ELR (cell line): ENCODE data around the gene TDP1.
"Not testable (repeated sequence)": the region's sequence is repeated elsewhere in the genome, so short reads cannot be mapped to it uniquely, and the experiment has no call there.

Source experiments
- DNase-seq: peaks from one replicate; pipeline ENCODE4 v3.0.0-alpha.2; 2015; ENCODE audit warnings: low read depth

The TDP1 gene

DNA sequence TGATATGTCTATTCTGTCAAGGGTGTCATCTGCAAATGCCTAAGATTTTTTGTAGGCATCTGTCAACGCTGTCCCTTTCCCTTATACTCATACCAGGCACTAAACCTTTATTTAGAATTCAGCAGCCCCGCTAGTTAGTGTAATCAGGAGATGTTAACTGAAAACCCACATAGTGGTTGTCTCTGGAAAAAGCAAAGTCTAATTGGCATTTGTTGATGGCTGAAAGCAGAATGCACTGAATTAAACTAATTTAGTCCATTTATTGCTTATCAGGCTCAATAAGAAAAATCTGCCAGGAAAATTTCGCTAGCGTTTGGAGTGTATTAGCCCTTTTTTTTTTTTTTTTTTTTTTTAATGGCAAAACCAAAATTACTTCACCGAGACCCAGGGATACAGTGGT lies 34.5 kb downstream of the TDP1 start:
- DNase-seq, result no peak

DNA sequence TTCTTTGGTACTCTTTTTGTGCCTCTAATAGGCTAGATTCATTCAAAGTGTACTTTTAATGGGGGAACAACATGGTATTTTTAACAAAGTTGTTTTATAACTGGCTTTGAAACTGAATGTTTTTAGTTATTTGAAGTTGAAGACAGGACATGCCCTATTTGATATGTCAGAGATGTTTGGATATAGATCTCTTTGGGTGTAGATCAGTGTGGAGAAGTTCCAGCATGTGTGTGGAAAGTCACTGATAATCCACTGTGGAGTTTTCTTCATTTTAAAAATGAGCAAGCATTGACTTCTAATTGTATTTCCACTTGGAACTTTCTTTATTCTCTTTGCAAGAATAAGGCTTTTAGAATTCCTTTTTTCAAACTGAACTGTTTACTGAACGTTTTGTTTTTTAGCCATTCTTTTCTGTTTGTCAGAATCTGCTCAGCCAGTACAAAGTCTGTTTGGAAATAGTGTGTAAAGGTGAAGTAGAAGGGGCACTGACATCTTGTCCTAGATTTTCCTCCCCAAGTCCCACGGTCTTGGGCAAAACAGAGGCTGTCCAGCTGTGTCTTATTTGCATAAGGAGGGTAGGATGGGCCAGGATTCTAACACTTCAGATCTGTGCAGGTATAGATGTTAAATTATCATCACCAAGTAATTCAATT lies 35.0 kb downstream of the TDP1 start:
- no peak for DNase-seq

DNA sequence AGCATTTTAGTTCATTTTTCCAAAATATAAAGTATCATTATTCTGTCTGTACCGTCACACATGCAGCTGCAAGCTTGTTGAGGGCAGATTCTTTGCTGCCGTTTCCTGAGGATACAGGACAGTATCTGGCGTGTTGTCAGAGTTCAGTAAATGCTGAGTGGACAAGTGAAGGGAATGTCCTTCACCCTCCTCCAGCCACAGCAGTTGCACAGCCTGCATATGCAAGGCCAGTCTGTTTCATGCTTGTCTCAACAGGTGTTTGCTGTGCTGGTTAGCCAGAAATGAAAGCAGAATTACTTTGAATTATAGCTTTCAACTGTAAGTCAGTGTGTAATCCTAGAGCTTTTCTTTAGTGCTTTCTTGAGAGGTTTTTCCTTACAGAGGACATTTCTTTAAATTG lies 36.5 kb downstream of the TDP1 start:
- DNase-seq, result no peak

DNA sequence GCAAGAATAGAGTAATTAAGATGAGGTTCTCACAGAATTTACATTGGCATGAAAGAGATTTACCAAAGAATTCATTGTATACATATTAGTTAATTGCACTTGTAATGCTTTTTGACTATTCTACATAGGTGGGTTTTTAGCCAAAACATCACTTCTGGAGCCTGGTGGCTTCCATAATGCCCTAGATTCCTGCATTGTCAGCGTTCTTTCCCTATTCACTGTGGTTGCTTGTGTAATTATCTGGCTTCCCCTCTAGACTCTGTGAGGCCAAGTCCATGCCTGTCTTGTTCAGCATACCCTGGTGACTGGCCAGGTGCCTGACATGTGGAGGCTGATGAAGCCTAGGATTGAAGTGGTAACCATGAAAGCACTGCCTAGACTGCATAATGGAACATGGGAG lies 41.2 kb downstream of the TDP1 start:
- no peak for DNase-seq

DNA sequence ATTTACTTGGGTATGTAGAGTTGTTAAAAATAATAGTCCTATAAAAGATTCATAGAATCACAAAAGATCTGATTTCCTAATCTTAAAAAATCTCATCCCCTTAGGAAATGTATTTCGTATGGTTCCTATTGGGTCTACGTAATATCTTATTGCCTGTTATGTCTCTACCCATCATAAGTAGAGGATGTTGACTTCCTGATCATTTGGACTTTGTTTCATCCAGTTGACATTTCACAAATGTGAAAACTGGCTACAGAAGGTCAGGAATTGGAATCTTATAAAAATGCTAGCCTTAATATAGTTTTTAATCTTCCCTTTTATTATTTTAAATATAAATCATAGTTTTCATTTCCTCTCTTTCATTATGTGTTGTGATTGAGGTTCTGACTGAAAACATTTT lies 45.2 kb downstream of the TDP1 start:
- DNase-seq, result no peak

DNA sequence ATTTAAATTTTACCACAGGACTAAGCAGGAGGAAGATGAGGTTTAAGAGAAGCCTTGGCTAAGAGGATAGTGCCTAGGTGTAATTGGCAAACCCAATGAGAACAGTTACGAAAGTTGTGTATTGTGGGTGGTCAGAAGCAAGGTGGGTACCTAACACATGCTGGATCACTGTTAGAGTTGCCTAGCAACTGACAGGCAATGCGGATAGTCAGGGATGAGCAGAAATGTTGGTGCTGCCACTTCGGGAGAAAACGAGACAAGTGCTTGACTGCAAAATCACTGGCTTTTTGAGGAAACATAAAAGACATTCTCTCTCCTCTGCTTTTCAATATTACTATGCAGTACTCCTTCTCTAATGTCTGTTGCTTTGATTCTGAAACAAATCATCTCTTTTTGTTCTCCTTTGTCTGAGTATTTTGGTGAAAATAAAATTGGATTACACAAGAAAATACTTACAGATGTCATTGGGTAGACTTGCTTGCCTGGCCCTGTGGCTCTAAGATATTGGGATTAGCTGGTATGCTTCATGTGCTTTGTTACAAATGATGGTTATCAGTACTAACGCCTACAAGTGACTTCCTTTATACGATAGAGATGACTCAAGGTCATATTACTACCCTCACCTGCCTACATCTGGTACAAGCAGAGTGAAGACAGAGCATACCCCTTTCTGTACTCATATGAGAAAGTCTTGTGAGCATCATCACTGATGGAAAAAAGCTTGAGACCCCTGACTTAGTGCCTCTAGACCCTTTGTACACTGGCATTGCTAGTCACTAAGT lies 48.0 kb downstream of the TDP1 start:
- no peak for DNase-seq

DNA sequence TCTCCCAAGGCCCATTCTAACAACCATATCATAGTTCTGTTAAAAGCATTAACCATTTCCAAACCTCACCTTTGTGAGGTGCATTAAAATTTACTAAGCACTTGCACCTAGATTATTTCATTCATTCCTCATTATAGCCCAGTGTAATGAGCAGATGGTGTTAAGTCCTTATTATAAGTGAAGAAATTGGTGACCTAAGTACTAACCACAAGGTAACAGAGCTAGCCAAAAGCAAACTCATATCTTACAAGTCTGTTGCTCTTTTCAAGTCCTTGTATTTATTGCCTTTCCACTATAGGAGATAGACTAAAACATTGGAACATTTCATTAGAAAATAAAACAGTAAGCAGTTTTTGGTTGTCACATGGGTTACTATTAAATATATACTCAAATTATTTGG lies 49.7 kb downstream of the TDP1 start:
- no peak for DNase-seq

DNA sequence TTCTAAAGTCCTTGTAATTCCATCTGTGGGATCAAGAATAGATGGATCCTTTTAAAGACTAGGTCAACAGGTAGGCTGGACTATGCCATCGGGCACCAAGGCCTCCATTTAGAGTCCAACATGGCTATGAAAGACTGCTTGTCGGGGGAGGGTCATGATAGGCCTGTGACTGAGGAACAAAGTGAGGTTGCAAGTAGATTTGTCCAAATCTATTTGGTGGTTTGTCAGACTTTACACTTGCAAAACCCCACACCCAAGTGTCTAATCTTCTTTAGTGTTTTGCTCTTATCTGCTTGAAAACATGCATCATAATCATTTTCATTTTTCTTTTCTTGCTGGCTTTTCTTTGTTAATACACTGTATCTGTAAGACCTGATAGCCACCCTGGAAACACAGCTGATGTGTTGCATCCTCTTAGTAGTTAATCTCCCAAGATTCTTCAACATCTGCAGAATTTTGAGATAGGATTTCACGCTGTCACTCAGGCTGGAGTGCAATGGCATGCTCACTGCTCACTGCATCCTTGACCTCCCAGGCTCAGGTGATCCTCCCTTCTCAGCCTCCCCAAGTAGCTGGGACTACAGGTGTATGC lies 50.3 kb downstream of the TDP1 start:
- no peak for DNase-seq

DNA sequence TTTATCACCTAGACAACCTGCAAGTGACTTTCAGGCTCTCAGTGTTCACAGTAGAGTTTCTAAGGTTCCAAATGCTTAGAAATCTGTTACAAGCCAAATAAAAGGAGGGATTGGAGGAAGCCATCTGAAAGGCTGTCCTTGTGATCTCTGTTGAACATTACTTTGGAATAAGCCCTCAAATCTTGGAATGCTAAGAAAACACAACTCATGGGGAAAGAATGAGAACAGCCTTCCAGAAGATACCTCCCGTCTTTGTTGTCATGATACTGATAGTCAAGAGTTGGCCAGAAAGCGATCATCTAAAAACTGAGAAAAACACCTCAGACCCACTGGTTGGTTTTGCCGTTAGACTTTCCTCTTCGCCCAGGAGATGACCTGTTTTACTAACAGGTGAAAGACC lies 61.6 kb downstream of the TDP1 start:
- DNase-seq, result no peak

DNA sequence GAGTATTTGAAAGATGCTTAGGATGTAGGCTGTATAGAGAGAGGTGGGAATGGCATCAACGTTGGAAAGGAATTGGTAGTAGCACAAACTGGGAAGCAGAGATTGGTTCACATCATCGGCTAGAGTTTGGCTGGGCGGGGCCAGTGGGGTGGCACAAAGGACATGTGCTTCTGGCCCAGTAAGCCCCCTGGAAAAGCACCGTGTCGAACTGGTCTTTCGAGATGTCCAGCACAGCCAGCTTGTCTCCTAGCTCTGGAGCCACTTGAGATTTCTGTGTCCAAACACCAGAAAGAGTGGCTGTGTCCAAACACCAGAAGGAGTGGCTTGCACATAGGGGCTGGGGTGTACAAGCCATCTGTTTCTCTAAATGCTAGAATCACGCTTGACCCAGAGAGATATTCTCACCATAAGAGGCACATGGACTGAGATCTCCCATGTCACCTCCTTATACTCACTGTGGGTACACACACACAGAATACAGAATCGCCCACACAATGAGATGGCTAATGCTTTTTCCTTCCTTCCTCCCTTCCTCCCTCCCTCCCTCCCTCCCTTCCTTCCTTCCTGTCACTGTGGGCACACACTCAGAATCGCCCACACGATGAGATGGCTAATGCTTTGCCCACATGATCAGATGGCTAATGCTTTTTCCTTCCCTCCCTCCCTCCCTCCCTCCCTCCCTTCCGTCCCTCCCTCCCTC lies 64.2 kb downstream of the TDP1 start:
- no peak for DNase-seq

DNA sequence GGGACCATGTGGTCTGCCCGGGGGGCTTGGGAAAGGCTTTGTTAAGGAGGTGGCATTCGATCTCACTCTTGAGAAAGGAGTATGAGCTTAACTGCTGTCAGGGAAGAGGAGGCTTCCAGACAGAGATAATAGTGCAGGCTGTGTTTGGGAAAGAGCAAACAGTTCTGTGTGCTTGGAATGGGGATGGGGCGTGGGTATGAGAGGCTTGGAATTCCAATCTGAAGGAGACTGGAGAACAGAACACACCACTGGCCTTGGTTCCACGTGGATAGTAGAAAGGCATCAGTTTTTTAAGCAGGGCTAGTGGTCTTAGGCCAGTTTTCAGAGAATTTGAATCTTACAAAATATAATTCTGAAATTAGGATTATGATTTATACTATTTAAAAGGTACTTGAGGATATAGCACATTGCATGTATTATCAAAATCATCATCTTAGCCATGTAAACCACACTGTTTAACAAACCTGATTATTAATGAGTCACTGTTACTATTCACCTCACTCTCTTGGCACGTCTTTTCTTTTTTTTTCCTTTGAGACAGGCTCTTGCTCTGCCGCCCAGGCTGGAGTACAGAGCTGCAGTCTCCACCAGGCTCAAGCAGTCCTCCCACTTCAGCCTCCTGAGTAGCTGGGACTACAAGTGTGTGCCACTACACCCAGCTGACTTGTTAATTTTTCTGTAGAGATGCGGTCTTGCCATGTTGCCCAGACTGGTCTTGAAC lies 67.6 kb downstream of the TDP1 start:
- no peak for DNase-seq

DNA sequence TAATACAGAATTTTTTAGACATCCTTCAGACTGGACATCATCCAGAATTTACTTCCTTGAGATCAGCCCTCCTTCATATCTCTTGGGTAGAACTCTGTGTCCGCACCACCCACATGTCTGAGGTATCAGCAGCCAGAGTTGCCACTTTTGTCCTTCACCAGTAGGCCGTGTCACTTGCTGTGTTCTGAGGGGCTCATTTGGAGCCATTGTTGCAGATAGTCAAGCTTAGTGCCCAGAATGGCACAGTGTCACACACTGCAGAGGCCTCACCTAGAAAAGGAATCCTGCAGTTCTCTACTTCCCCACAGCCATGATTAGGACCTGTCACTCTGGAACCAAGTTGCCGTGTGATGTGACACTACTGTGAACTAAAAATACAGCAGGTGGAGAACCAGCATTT lies 69.2 kb downstream of the TDP1 start:
- no peak for DNase-seq

DNA sequence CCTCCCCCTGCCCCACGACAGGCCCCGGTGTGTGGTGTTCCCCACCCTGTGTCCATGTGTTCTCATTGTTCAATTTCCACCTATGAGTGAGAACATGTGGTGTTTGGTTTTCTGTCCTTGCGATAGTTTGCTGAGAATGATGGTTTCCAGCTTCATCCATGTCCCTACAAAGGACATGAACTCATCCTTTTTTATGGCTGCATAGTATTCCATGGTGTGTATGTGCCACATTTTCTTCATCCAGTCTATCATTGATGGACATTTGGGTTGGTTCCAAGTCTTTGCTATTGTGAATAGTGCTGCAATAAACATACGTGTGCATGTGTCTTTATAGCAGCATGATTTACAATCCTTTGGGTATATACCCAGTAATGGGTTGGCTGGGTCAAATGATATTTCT lies 70.9 kb downstream of the TDP1 start:
- not testable (repeated sequence) for DNase-seq

DNA sequence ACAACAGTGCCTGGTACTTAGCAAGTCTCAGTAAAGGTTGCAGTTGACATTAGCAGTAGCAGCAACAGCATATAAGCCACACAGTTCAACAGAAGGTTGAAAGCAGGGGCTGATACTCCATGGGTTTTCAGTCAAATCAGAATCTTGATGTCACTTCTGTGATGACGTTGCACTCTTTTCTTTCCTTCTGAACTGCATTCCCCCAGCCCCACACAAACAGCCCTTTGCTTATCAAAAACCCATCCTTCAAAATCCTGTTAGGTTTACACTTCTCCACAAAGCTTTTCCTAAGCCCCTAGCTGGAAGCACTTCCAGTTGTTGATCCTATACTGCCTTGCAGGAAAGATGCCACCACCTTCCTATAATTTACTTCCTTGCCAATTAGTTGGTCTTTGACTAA lies 72.1 kb downstream of the TDP1 start:
- DNase-seq, result no peak

DNA sequence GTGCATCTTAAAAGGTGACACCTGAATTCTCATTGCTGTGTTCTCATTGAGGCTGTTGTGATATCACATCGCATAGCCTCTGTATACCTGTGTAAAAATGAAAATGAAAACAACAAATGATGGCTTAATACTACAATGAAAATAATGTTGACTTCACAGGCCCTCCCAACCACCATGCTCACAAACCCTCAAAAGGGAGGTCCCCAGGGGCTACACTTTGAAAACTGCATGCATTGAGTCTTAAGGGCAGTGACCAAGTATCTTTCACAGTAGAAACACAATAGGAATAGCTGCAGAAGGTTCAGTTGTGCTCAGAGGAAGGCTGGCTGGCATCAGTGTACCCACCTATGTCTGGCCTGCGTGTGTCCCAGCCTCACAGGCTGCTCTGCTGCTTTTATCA lies 78.4 kb downstream of the TDP1 start:
- DNase-seq, result no peak

DNA sequence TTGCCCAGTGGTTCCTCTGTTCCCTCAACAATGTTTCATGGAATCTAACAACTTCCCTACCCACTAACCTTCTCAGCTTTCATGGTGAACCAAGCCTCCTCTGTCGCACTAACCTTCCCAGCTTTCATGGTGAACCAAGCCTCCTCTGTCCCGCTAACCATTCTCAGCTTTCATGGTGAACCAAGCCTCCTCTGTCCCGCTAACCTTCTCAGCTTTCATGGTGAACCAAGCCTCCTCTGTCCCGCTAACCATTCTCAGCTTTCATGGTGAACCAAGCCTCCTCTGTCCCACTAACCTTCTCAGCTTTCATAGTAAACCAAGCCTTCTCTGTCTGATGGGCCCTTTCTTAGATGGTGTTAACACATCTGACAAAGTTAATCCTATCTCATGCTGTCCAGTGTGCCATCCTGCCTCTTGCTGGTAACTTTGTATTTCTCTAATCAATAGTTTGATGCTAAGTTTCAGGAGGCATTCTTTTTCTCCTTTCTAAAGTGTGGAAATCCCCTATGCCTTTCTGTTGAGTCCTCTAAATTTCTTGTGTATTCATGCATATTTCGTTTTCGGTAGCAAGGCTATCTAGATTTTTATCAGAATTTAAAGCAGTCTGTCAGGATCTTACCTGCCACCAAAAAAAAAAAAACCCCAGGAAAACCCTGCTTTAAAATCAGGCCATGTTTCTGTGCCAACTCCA lies 79.3 kb downstream of the TDP1 start:
- no peak for DNase-seq

DNA sequence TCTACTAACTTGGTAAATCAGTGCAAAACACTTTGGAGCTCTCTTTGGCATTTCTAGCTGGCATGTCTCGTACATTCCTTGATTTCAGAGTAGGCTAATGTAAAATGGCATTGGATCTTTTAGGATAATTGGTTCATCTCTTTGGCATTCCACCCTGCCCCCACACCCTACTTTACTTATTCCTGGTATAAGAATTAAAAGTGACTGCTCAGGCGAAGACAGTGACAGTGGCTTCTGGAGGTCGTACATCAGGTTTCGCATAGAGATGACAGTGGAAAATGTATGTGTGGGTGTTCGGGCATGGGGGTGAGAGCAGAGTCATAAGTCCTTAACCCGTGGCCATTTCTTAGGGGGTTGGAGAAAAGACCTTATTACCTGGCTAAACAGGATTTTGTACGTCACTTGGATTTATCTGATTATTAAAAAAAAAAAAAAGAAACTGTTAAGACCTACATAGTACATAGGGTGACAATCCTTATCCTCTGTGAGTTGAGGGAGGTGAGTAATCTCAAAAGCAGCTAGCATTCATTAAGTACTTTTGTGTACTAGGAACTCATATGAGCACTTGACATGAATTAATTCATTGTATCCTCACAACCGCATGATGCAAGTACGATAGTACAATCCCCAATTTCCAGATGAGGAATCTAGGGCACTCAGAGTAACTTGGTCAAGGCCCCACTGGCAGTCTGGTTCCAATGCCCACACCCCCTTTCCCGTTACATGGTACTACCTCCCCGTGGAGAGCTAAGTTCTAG lies 83.7 kb downstream of the TDP1 start:
- DNase-seq, result no peak

DNA sequence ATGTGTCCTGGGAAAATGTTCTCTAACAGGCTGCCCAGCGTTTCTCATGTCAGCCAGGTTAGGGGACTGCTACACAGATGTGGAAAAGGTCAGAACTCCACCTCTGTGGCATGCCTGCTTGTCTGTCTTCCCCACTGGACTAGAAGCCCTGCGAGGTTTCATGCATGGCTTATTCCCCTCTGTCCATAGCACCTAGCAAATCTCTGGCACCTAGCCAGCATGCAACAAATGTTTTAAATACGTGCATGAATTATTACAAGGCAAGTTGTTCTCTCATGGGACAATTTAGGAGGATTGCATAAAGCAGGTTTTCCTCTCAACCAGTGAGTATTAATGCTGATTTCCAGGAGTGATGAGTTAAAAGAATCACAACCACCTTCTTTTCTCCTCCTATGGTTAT lies 84.7 kb downstream of the TDP1 start:
- no peak for DNase-seq

DNA sequence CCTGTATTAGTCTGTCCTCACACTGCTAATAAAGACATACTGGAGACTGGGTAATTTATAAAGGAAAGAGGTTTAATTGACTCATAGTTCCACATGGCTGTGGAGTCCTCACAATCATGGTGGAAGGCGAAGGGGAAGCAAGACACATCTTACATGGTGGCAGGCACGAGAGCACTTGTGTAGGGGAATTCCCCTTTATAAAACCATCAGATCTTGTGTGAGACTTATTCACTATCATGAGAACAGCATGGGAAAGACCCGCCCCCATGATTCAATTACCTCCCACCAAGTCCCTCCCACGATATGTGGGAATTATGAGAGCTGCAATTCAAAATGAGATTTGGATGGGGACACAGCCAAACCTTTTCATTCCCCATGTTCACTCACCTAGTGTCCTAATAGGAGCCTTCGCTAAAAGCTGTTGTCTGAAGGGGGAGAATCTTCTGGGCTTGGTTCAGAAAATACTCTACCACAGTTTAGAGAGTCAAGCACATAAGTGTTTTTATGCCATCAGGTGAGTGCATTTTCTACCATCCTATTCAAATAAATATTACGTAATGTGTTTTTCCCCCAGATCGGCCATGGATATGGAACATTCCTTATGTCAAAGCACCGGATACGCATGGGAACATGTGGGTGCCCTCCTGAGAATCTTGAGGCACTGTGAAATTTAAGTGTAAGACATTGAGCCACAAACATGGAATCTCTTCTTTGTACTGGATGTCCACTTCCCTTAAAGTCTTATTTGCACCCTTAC lies 86.9 kb downstream of the TDP1 start:
- no peak for DNase-seq

DNA sequence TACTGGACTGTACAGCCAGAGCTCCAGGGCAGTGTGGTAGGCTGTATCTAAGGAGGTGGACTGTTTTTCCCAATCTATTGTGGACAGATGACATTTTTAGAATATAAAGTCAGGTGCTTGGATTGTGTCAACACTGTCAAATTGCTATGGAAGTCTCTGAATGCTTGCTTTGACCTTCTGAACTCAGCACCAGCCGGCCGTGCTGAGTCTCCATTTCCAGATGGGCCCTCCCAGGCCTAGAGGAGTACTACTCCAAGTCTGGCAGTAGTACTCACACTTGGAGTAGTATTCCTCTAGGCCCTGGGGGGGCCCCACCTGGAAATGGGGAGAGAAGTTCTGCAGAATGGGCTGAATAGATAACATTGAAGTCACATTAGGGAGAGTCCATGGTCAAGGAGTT lies 89.9 kb downstream of the TDP1 start:
- no peak for DNase-seq
